Measurements from ENCODE around the gene DSCAML1.
"Not testable (repeated sequence)": the region's sequence is repeated elsewhere in the genome, so short reads cannot be mapped to it uniquely, and the experiment has no call there.

The DSCAML1 gene

GRCh38 chr11:117774553-117774952 lies 22.5 kb downstream of the DSCAML1 start:
- no peaks in the 10 kb centered on the region for H3K9me3 ChIP-seq (ENCODE audit: low read length)
- H3K4me3 ChIP-seq (ENCODE audit: low read depth in 1 of 2, low read length in 2 of 2): no peak overlapping the region
- no peak overlapping the region for H3K27ac ChIP-seq (ENCODE audit: low read depth, low read length)
- no peaks in the 10 kb centered on the region for H3K4me1 ChIP-seq (ENCODE audit: insufficient read depth, low read length)
- H3K9ac ChIP-seq (ENCODE audit: low read length): no peak overlapping the region
- H3K27me3 ChIP-seq (ENCODE audit: control insufficient read depth in 1 of 2, insufficient read depth in 2 of 2, low read length in 2 of 2): no peaks in the 10 kb centered on the region
- H3K36me3 ChIP-seq (ENCODE audit: insufficient read depth, low read length): peaks cover 13% of the 10 kb centered on the region

GRCh38 chr11:117772360-117772759 lies 24.7 kb downstream of the DSCAML1 start:
- H3K27ac ChIP-seq (ENCODE audit: low read depth, low read length): no peak overlapping the region
- H3K9ac ChIP-seq (ENCODE audit: low read length): no peak overlapping the region
- no peaks in the 10 kb centered on the region for H3K27me3 ChIP-seq (ENCODE audit: control insufficient read depth in 1 of 2, insufficient read depth in 2 of 2, low read length in 2 of 2)
- no peaks in the 10 kb centered on the region for H3K9me3 ChIP-seq (ENCODE audit: low read length)
- H3K4me1 ChIP-seq (ENCODE audit: insufficient read depth, low read length): no peaks in the 10 kb centered on the region
- no peak overlapping the region for H3K4me3 ChIP-seq (ENCODE audit: low read depth in 1 of 2, low read length in 2 of 2)
- peaks cover 6% of the 10 kb centered on the region for H3K36me3 ChIP-seq (ENCODE audit: insufficient read depth, low read length)

- H3K9me3 ChIP-seq (ENCODE audit: low read length): no peaks in the 10 kb centered on the region
- H3K4me1 ChIP-seq (ENCODE audit: insufficient read depth, low read length): no peaks in the 10 kb centered on the region
- H3K27me3 ChIP-seq (ENCODE audit: control insufficient read depth in 1 of 2, insufficient read depth in 2 of 2, low read length in 2 of 2): no peaks in the 10 kb centered on the region
- H3K9ac ChIP-seq (ENCODE audit: low read length): no peak overlapping the region
- no peak overlapping the region for H3K27ac ChIP-seq (ENCODE audit: low read depth, low read length)
- H3K36me3 ChIP-seq (ENCODE audit: insufficient read depth, low read length): peaks cover under 1% of the 10 kb centered on the region
- H3K4me3 ChIP-seq (ENCODE audit: low read depth in 1 of 2, low read length in 2 of 2): no peak overlapping the region
Measured at GRCh38 chr11:117771841-117772240, 25.2 kb downstream of the DSCAML1 start.

GRCh38 chr11:117771197-117771596 lies 25.8 kb downstream of the DSCAML1 start:
- Histone ChIP-seq H3K4me3 (ENCODE audit: low read depth in 1 of 2, low read length in 2 of 2) (no peak overlapping the region), H3K36me3 (ENCODE audit: insufficient read depth, low read length) (no peaks in the 10 kb centered on the region), H3K27ac (ENCODE audit: low read depth, low read length) (no peak overlapping the region), H3K9ac (ENCODE audit: low read length) (no peak overlapping the region), H3K9me3 (ENCODE audit: low read length) (no peaks in the 10 kb centered on the region), H3K27me3 (ENCODE audit: control insufficient read depth in 1 of 2, insufficient read depth in 2 of 2, low read length in 2 of 2) (no peaks in the 10 kb centered on the region), H3K4me1 (ENCODE audit: insufficient read depth, low read length) (no peaks in the 10 kb centered on the region)

- H3K4me3 ChIP-seq (ENCODE audit: low read depth in 1 of 2, low read length in 2 of 2): no peak overlapping the region
- H3K36me3 ChIP-seq (ENCODE audit: insufficient read depth, low read length): no peaks in the 10 kb centered on the region
- H3K27ac ChIP-seq (ENCODE audit: low read depth, low read length): no peak overlapping the region
- no peaks in the 10 kb centered on the region for H3K4me1 ChIP-seq (ENCODE audit: insufficient read depth, low read length)
- H3K9ac ChIP-seq (ENCODE audit: low read length): no peak overlapping the region
- no peaks in the 10 kb centered on the region for H3K27me3 ChIP-seq (ENCODE audit: control insufficient read depth in 1 of 2, insufficient read depth in 2 of 2, low read length in 2 of 2)
- no peaks in the 10 kb centered on the region for H3K9me3 ChIP-seq (ENCODE audit: low read length)
Measured at GRCh38 chr11:117770061-117770460, 27.0 kb downstream of the DSCAML1 start.

GRCh38 chr11:117769533-117769932 lies 27.5 kb downstream of the DSCAML1 start:
- Histone ChIP-seq H3K36me3 (ENCODE audit: insufficient read depth, low read length) (no peaks in the 10 kb centered on the region), H3K9me3 (ENCODE audit: low read length) (no peaks in the 10 kb centered on the region), H3K27ac (ENCODE audit: low read depth, low read length) (no peak overlapping the region), H3K9ac (ENCODE audit: low read length) (no peak overlapping the region), H3K4me3 (ENCODE audit: low read depth in 1 of 2, low read length in 2 of 2) (no peak overlapping the region), H3K27me3 (ENCODE audit: control insufficient read depth in 1 of 2, insufficient read depth in 2 of 2, low read length in 2 of 2) (no peaks in the 10 kb centered on the region), H3K4me1 (ENCODE audit: insufficient read depth, low read length) (no peaks in the 10 kb centered on the region)

- no peaks in the 10 kb centered on the region for H3K4me1 ChIP-seq (ENCODE audit: insufficient read depth, low read length)
- H3K27me3 ChIP-seq (ENCODE audit: control insufficient read depth in 1 of 2, insufficient read depth in 2 of 2, low read length in 2 of 2): no peaks in the 10 kb centered on the region
- no peak overlapping the region for H3K27ac ChIP-seq (ENCODE audit: low read depth, low read length)
Measured at GRCh38 chr11:117768506-117768905, 28.5 kb downstream of the DSCAML1 start.

GRCh38 chr11:117767071-117767470 lies 29.9 kb downstream of the DSCAML1 start:
- H3K9ac ChIP-seq (ENCODE audit: low read length): no peak overlapping the region
- H3K9me3 ChIP-seq (ENCODE audit: low read length): no peaks in the 10 kb centered on the region
- no peaks in the 10 kb centered on the region for H3K27me3 ChIP-seq (ENCODE audit: control insufficient read depth in 1 of 2, insufficient read depth in 2 of 2, low read length in 2 of 2)
- no peak overlapping the region for H3K4me3 ChIP-seq (ENCODE audit: low read depth in 1 of 2, low read length in 2 of 2)
- H3K4me1 ChIP-seq (ENCODE audit: insufficient read depth, low read length): no peaks in the 10 kb centered on the region
- no peak overlapping the region for H3K27ac ChIP-seq (ENCODE audit: low read depth, low read length)
- H3K36me3 ChIP-seq (ENCODE audit: insufficient read depth, low read length): no peaks in the 10 kb centered on the region

More at GRCh38 chr11:117768506-117768905, 28.5 kb downstream of the DSCAML1 start:
- Histone ChIP-seq H3K36me3 (ENCODE audit: insufficient read depth, low read length) (no peaks in the 10 kb centered on the region), H3K4me3 (ENCODE audit: low read depth in 1 of 2, low read length in 2 of 2) (no peak overlapping the region), H3K9me3 (ENCODE audit: low read length) (no peaks in the 10 kb centered on the region), H3K9ac (ENCODE audit: low read length) (no peak overlapping the region)

GRCh38 chr11:117766576-117766975 lies 30.4 kb downstream of the DSCAML1 start:
- no peaks in the 10 kb centered on the region for H3K36me3 ChIP-seq (ENCODE audit: insufficient read depth, low read length)
- H3K27ac ChIP-seq (ENCODE audit: low read depth, low read length): no peak overlapping the region
- no peak overlapping the region for H3K9ac ChIP-seq (ENCODE audit: low read length)
- H3K9me3 ChIP-seq (ENCODE audit: low read length): no peaks in the 10 kb centered on the region
- no peaks in the 10 kb centered on the region for H3K27me3 ChIP-seq (ENCODE audit: control insufficient read depth in 1 of 2, insufficient read depth in 2 of 2, low read length in 2 of 2)
- H3K4me3 ChIP-seq (ENCODE audit: low read depth in 1 of 2, low read length in 2 of 2): no peak overlapping the region
- H3K4me1 ChIP-seq (ENCODE audit: insufficient read depth, low read length): no peaks in the 10 kb centered on the region

- H3K9me3 ChIP-seq (ENCODE audit: low read length): no peaks in the 10 kb centered on the region
- H3K27ac ChIP-seq (ENCODE audit: low read depth, low read length): no peak overlapping the region
- no peaks in the 10 kb centered on the region for H3K4me1 ChIP-seq (ENCODE audit: insufficient read depth, low read length)
- no peaks in the 10 kb centered on the region for H3K27me3 ChIP-seq (ENCODE audit: control insufficient read depth in 1 of 2, insufficient read depth in 2 of 2, low read length in 2 of 2)
- no peak overlapping the region for H3K9ac ChIP-seq (ENCODE audit: low read length)
- H3K4me3 ChIP-seq (ENCODE audit: low read depth in 1 of 2, low read length in 2 of 2): no peak overlapping the region
- no peaks in the 10 kb centered on the region for H3K36me3 ChIP-seq (ENCODE audit: insufficient read depth, low read length)
Measured at GRCh38 chr11:117766026-117766425, 31.0 kb downstream of the DSCAML1 start.

- Histone ChIP-seq H3K36me3 (ENCODE audit: insufficient read depth, low read length) (no peaks in the 10 kb centered on the region), H3K27me3 (ENCODE audit: control insufficient read depth in 1 of 2, insufficient read depth in 2 of 2, low read length in 2 of 2) (no peaks in the 10 kb centered on the region), H3K4me1 (ENCODE audit: insufficient read depth, low read length) (no peaks in the 10 kb centered on the region), H3K4me3 (ENCODE audit: low read depth in 1 of 2, low read length in 2 of 2) (no peak overlapping the region), H3K9ac (ENCODE audit: low read length) (no peak overlapping the region), H3K9me3 (ENCODE audit: low read length) (no peaks in the 10 kb centered on the region), H3K27ac (ENCODE audit: low read depth, low read length) (no peak overlapping the region)
Measured at GRCh38 chr11:117765068-117765467, 31.9 kb downstream of the DSCAML1 start.

- H3K27ac ChIP-seq (ENCODE audit: low read depth, low read length); H3K4me1 ChIP-seq (ENCODE audit: insufficient read depth, low read length); H3K27me3 ChIP-seq (ENCODE audit: control insufficient read depth in 1 of 2, insufficient read depth in 2 of 2, low read length in 2 of 2); H3K9ac ChIP-seq (ENCODE audit: low read length); H3K36me3 ChIP-seq (ENCODE audit: insufficient read depth, low read length); H3K4me3 ChIP-seq (ENCODE audit: low read depth in 1 of 2, low read length in 2 of 2); H3K9me3 ChIP-seq (ENCODE audit: low read length): not testable (repeated sequence)
Measured at GRCh38 chr11:117763465-117763864, 33.6 kb downstream of the DSCAML1 start.

All from muscle layer of colon (tissue), 2 donors.